Measurements from ENCODE around the gene FITM2. TPM values are rescaled to one million over a fixed set of nuclear protein-coding genes. Genes with fewer than 3 reads are reported as not detected.

Gene FITM2
- total RNA-seq, 4 donors from 2014 or later = 2.1 to 4.8 (median 3.7) TPM

- no peak for DNase-seq
- Histone ChIP-seq H3K4me1 (no peaks in the 10 kb centered on the region), H3K27me3 (no peaks in the 10 kb centered on the region), H3K36me3 (peaks cover 0 to 10% (median 0%) of the 10 kb centered on the region in 3 donors), H3K9me3 (no peaks in the 10 kb centered on the region), H3K27ac (no peak overlapping the region), H3K4me3 (no peak overlapping the region)
- 43 to 75% methylated on average over 3 to 5 of the region's 5 CpGs for WGBS, 2 donors
- intact Hi-C loops (cut with DNase I) = no loop called here
- TF ChIP-seq POLR2A (IDR thresholded peaks at IDR 0.05) (no peak), CTCF (IDR thresholded peaks at IDR 0.05) (no peak)
These were observed 23.5 kb downstream of the FITM2 start for GRCh38 chr20:44287272-44288097.

DNA sequence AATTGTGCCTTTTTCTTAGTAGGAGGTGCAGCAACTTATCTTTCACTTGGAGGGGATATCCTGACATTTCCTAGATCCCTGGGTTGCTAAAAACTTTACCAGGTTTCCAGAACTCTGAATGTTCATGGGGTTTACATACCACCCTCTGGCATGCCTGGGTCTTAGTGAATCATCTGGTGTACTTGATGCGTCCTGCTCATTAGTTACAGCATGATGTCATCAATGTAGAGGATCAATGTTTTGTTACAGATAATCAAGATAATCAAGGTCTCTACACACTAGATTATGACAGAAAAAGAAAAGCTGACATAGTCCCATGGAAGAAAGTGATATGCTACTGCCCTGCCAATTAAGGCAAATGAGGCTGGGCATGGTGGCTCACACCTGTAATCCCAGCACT lies 27.0 kb downstream of the FITM2 start:
- H3K27ac ChIP-seq = no peak overlapping the region
- no peaks in the 10 kb centered on the region for H3K4me1 ChIP-seq
- H3K4me3 ChIP-seq = no peak overlapping the region
- no peaks in the 10 kb centered on the region for H3K9me3 ChIP-seq
- intact Hi-C loops (cut with DNase I) = no loop called here
- 67 to 88% methylated on average over 1 of the region's 1 CpG for WGBS, 2 donors
- TF ChIP-seq CTCF (IDR thresholded peaks at IDR 0.05) (no peak), POLR2A (IDR thresholded peaks at IDR 0.05) (no peak)
- no peaks in the 10 kb centered on the region for H3K36me3 ChIP-seq
- H3K27me3 ChIP-seq = no peaks in the 10 kb centered on the region
- no peak for DNase-seq

DNA sequence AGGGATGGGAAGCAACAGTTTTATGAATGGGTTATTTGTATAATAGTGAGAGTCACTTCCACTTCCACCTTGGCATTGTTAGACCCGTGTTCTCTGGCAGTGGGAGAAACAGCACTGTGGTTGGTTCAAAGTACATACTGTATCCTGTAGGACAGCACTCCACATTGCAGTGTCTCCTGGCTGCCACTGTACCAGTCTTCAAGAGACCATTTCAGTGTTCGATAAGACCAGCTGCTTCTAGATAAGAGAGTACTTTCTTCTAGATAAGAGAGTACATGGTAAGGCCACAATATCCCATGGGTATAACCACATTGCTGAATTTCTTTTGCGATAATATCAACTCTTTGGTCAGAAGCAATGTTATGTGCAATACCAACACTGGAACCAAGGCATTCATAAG lies 28.8 kb downstream of the FITM2 start:
- 74 to 94% methylated on average over 3 of the region's 3 CpGs for WGBS, 2 donors
- intact Hi-C loops (cut with DNase I) = no loop called here
- H3K9me3 ChIP-seq = no peaks in the 10 kb centered on the region
- no peak overlapping the region for H3K4me3 ChIP-seq
- no peak for DNase-seq
- TF ChIP-seq POLR2A (IDR thresholded peaks at IDR 0.05) = no peak
- H3K36me3 ChIP-seq = no peaks in the 10 kb centered on the region
- no peaks in the 10 kb centered on the region for H3K27me3 ChIP-seq
- no peaks in the 10 kb centered on the region for H3K4me1 ChIP-seq
- no peak overlapping the region for H3K27ac ChIP-seq

- no peaks in the 10 kb centered on the region for H3K4me1 ChIP-seq
- no peaks in the 10 kb centered on the region for H3K9me3 ChIP-seq
- H3K4me3 ChIP-seq = no peak overlapping the region
- no peaks in the 10 kb centered on the region for H3K36me3 ChIP-seq
- 39 to 74% methylated on average over 2 of the region's 2 CpGs for WGBS, 2 donors
- no peaks in the 10 kb centered on the region for H3K27me3 ChIP-seq
- intact Hi-C loops (cut with DNase I) = no loop called here
- no peak for TF ChIP-seq POLR2A (IDR thresholded peaks at IDR 0.05)
- TF ChIP-seq CTCF (IDR thresholded peaks at IDR 0.05) = no peak
- no peak for DNase-seq
- no peak overlapping the region for H3K27ac ChIP-seq
These were observed 30.6 kb downstream of the FITM2 start for GRCh38 chr20:44280387-44280786.

GRCh38 chr20:44279228-44279627 lies 31.8 kb downstream of the FITM2 start:
- H3K36me3 ChIP-seq = no peaks in the 10 kb centered on the region
- H3K27me3 ChIP-seq = no peaks in the 10 kb centered on the region
- intact Hi-C loops (cut with DNase I) = no loop called here
- H3K27ac ChIP-seq = no peak overlapping the region
- no peaks in the 10 kb centered on the region for H3K4me1 ChIP-seq
- DNase-seq = no peak
- no peaks in the 10 kb centered on the region for H3K9me3 ChIP-seq
- TF ChIP-seq POLR2A (IDR thresholded peaks at IDR 0.05) (no peak), CTCF (IDR thresholded peaks at IDR 0.05) (no peak)
- WGBS, 2 donors = 52 to 62% methylated on average over 9 of the region's 11 CpGs
- no peak overlapping the region for H3K4me3 ChIP-seq
